Activated T-helper 17 cell treated with anti-CD3 and anti-CD28 coated beads, Interleukin-2, amount 50 U/mL, for 72 hours (primary cell): ENCODE results near the gene SLC26A4. TPM values are rescaled to one million over a fixed set of nuclear protein-coding genes. Genes with fewer than 3 reads are reported as not detected.

Experiments
- ATAC-seq: fragments of 150-1000 bp; cut with Tn5 transposase; replicated peaks from 2 replicates; pipeline ENCODE4 v1.10.0; 2021; ENCODE audit warnings: mild to moderate bottlenecking, moderate library complexity
- H3K27ac Mint-ChIP-seq: one replicate; pipeline ENCODE4 v1.8.0; 2022; ENCODE audit warnings: mixed read lengths
- H3K27me3 Mint-ChIP-seq: one replicate; pipeline ENCODE4 v1.8.0; 2022; ENCODE audit warnings: mixed read lengths
- H3K36me3 Mint-ChIP-seq: one replicate; pipeline ENCODE4 v1.8.0; 2022; ENCODE audit warnings: low read depth, mild to moderate bottlenecking, mixed read lengths
- H3K4me1 Mint-ChIP-seq: one replicate; pipeline ENCODE4 v1.8.0; 2022; ENCODE audit warnings: mixed read lengths
- H3K4me3 Mint-ChIP-seq: one replicate; pipeline ENCODE4 v1.8.0; 2022; ENCODE audit warnings: mild to moderate bottlenecking, mixed read lengths
- H3K9me3 Mint-ChIP-seq: one replicate; pipeline ENCODE4 v1.8.0; 2022; ENCODE audit warnings: mixed read lengths
- total RNA-seq, 2 donors: library from RNA; stranded (reverse); gene quantifications; one replicate each; pipeline ENCODE4 v1.2.3, GENCODE V29; 2022

The SLC26A4 gene
- total RNA-seq, 2 donors from 2014 or later = 14.7 to 27.5 TPM

GRCh38 chr7:107676249-107676648, 15.6 kb downstream of the SLC26A4 start:
- Mint-ChIP-seq H3K9me3 (no peaks in the 10 kb centered on the region), H3K27me3 (peaks cover 5% of the 10 kb centered on the region), H3K27ac (no peak overlapping the region), H3K4me1 (peaks cover 5% of the 10 kb centered on the region), H3K36me3 (peaks cover 13% of the 10 kb centered on the region), H3K4me3 (no peak overlapping the region)
- ATAC-seq = no peak

GRCh38 chr7:107678110-107678753, 17.6 kb downstream of the SLC26A4 start:
- H3K4me1 Mint-ChIP-seq = peaks cover 5% of the 10 kb centered on the region
- ATAC-seq = peak; percentile 75

GRCh38 chr7:107680478-107680877, 19.9 kb downstream of the SLC26A4 start:
- no peak overlapping the region for H3K4me3 Mint-ChIP-seq
- H3K27ac Mint-ChIP-seq = no peak overlapping the region
- no peaks in the 10 kb centered on the region for H3K9me3 Mint-ChIP-seq
- H3K36me3 Mint-ChIP-seq = no peaks in the 10 kb centered on the region
- H3K27me3 Mint-ChIP-seq = no peaks in the 10 kb centered on the region
- H3K4me1 Mint-ChIP-seq = peaks cover 5% of the 10 kb centered on the region
- ATAC-seq = no peak

More at GRCh38 chr7:107678110-107678753, 17.6 kb downstream of the SLC26A4 start:
- H3K27ac Mint-ChIP-seq = no peak overlapping the region
- no peaks in the 10 kb centered on the region for H3K27me3 Mint-ChIP-seq
- peaks cover 8% of the 10 kb centered on the region for H3K36me3 Mint-ChIP-seq
- no peak overlapping the region for H3K4me3 Mint-ChIP-seq
- no peaks in the 10 kb centered on the region for H3K9me3 Mint-ChIP-seq

- Mint-ChIP-seq H3K4me1 (peaks cover 5% of the 10 kb centered on the region), H3K4me3 (no peak overlapping the region)
Observed at GRCh38 chr7:107682886-107683285, 22.3 kb downstream of the SLC26A4 start.

GRCh38 chr7:107684287-107684686, 23.7 kb downstream of the SLC26A4 start:
- no peaks in the 10 kb centered on the region for H3K9me3 Mint-ChIP-seq
- H3K36me3 Mint-ChIP-seq = no peaks in the 10 kb centered on the region
- H3K27ac Mint-ChIP-seq = no peak overlapping the region
- no peak for ATAC-seq
- H3K4me1 Mint-ChIP-seq = no peaks in the 10 kb centered on the region
- H3K4me3 Mint-ChIP-seq = no peak overlapping the region
- no peaks in the 10 kb centered on the region for H3K27me3 Mint-ChIP-seq

More at GRCh38 chr7:107682886-107683285, 22.3 kb downstream of the SLC26A4 start:
- ATAC-seq = no peak
- Mint-ChIP-seq H3K9me3 (no peaks in the 10 kb centered on the region), H3K27me3 (no peaks in the 10 kb centered on the region), H3K36me3 (no peaks in the 10 kb centered on the region), H3K27ac (no peak overlapping the region)

- H3K27ac Mint-ChIP-seq = peak overlapping the region; percentile 9
- H3K4me3 Mint-ChIP-seq = no peak overlapping the region
- H3K36me3 Mint-ChIP-seq = no peaks in the 10 kb centered on the region
- ATAC-seq = no peak
- H3K9me3 Mint-ChIP-seq = no peaks in the 10 kb centered on the region
- H3K4me1 Mint-ChIP-seq = no peaks in the 10 kb centered on the region
- H3K27me3 Mint-ChIP-seq = peaks cover under 1% of the 10 kb centered on the region
Observed at GRCh38 chr7:107684947-107685463, 24.4 kb downstream of the SLC26A4 start.

GRCh38 chr7:107686816-107687387, 26.3 kb downstream of the SLC26A4 start:
- Mint-ChIP-seq H3K4me3 (no peak overlapping the region), H3K36me3 (no peaks in the 10 kb centered on the region), H3K27me3 (peaks cover 8% of the 10 kb centered on the region), H3K9me3 (no peaks in the 10 kb centered on the region), H3K4me1 (no peaks in the 10 kb centered on the region), H3K27ac (no peak overlapping the region)
- no peak for ATAC-seq

- H3K9me3 Mint-ChIP-seq = no peaks in the 10 kb centered on the region
- no peaks in the 10 kb centered on the region for H3K36me3 Mint-ChIP-seq
- ATAC-seq = peak; percentile 48
- H3K27ac Mint-ChIP-seq = no peak overlapping the region
- no peak overlapping the region for H3K4me3 Mint-ChIP-seq
- H3K27me3 Mint-ChIP-seq = peaks cover 9% of the 10 kb centered on the region
- H3K4me1 Mint-ChIP-seq = no peaks in the 10 kb centered on the region
Observed at GRCh38 chr7:107687656-107688055, 27.0 kb downstream of the SLC26A4 start.

- no peak overlapping the region for H3K27ac Mint-ChIP-seq
- H3K4me1 Mint-ChIP-seq = no peaks in the 10 kb centered on the region
- no peaks in the 10 kb centered on the region for H3K36me3 Mint-ChIP-seq
- no peaks in the 10 kb centered on the region for H3K9me3 Mint-ChIP-seq
- peaks cover 17% of the 10 kb centered on the region for H3K27me3 Mint-ChIP-seq
- peak; percentile 42 for ATAC-seq
- no peak overlapping the region for H3K4me3 Mint-ChIP-seq
Observed at GRCh38 chr7:107689553-107689952, 28.9 kb downstream of the SLC26A4 start.

- no peaks in the 10 kb centered on the region for H3K9me3 Mint-ChIP-seq
- no peaks in the 10 kb centered on the region for H3K36me3 Mint-ChIP-seq
- H3K4me1 Mint-ChIP-seq = no peaks in the 10 kb centered on the region
- ATAC-seq = no peak
- H3K27ac Mint-ChIP-seq = no peak overlapping the region
- H3K4me3 Mint-ChIP-seq = no peak overlapping the region
- peaks cover 17% of the 10 kb centered on the region for H3K27me3 Mint-ChIP-seq
Observed at GRCh38 chr7:107690084-107690483, 29.5 kb downstream of the SLC26A4 start.

- no peaks in the 10 kb centered on the region for H3K9me3 Mint-ChIP-seq
- H3K4me1 Mint-ChIP-seq = no peaks in the 10 kb centered on the region
- ATAC-seq = no peak
- no peak overlapping the region for H3K4me3 Mint-ChIP-seq
- no peak overlapping the region for H3K27ac Mint-ChIP-seq
- H3K36me3 Mint-ChIP-seq = no peaks in the 10 kb centered on the region
- H3K27me3 Mint-ChIP-seq = peaks cover 17% of the 10 kb centered on the region
Observed at GRCh38 chr7:107690611-107691010, 30.0 kb downstream of the SLC26A4 start.

GRCh38 chr7:107691716-107692115, 31.1 kb downstream of the SLC26A4 start:
- Mint-ChIP-seq H3K9me3 (no peaks in the 10 kb centered on the region), H3K4me3 (no peak overlapping the region), H3K36me3 (no peaks in the 10 kb centered on the region), H3K27me3 (peaks cover 17% of the 10 kb centered on the region), H3K4me1 (no peaks in the 10 kb centered on the region), H3K27ac (no peak overlapping the region)
- no peak for ATAC-seq

- no peaks in the 10 kb centered on the region for H3K36me3 Mint-ChIP-seq
- H3K4me1 Mint-ChIP-seq = no peaks in the 10 kb centered on the region
- no peaks in the 10 kb centered on the region for H3K9me3 Mint-ChIP-seq
- no peak for ATAC-seq
- peaks cover 17% of the 10 kb centered on the region for H3K27me3 Mint-ChIP-seq
- H3K27ac Mint-ChIP-seq = no peak overlapping the region
- H3K4me3 Mint-ChIP-seq = no peak overlapping the region
Observed at GRCh38 chr7:107692501-107692900, 31.9 kb downstream of the SLC26A4 start.

GRCh38 chr7:107693396-107693795, 32.8 kb downstream of the SLC26A4 start:
- Mint-ChIP-seq H3K36me3 (no peaks in the 10 kb centered on the region), H3K27me3 (peaks cover 17% of the 10 kb centered on the region), H3K27ac (no peak overlapping the region), H3K4me3 (no peak overlapping the region), H3K4me1 (no peaks in the 10 kb centered on the region), H3K9me3 (no peaks in the 10 kb centered on the region)
- ATAC-seq = no peak

GRCh38 chr7:107694386-107694785, 33.8 kb downstream of the SLC26A4 start:
- H3K9me3 Mint-ChIP-seq = no peaks in the 10 kb centered on the region
- peaks cover 17% of the 10 kb centered on the region for H3K27me3 Mint-ChIP-seq
- no peak overlapping the region for H3K27ac Mint-ChIP-seq
- H3K4me3 Mint-ChIP-seq = no peak overlapping the region
- peaks cover 7% of the 10 kb centered on the region for H3K36me3 Mint-ChIP-seq
- H3K4me1 Mint-ChIP-seq = no peaks in the 10 kb centered on the region
- no peak for ATAC-seq
